ENCODE measurements around the gene TPGS1.

Gene TPGS1

DNA sequence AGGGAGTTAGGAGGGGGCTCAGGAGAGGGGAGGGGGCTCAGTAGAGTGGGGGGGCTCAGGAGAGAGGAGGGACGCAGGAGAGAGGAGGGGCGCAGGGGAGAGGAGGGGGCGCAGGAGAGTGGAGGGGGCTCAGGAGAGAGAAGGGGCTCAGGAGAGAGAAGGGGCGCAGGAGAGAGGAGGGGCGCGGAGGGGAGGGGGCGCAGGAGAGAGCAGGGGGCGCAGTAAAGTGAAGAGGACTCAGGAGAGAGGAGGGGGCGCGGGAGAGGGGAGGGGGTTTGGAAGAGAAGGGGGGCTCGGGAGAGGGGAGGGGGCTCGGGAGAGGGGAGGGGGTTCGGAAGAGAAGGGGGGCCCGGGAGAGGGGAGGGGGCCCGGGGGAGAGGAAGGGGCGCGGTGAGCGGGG, 10.3 kb upstream of the TPGS1 start:
- no peak for DNase-seq (ENCODE audit: low read depth)
- TF ChIP-seq, protein P1, sequence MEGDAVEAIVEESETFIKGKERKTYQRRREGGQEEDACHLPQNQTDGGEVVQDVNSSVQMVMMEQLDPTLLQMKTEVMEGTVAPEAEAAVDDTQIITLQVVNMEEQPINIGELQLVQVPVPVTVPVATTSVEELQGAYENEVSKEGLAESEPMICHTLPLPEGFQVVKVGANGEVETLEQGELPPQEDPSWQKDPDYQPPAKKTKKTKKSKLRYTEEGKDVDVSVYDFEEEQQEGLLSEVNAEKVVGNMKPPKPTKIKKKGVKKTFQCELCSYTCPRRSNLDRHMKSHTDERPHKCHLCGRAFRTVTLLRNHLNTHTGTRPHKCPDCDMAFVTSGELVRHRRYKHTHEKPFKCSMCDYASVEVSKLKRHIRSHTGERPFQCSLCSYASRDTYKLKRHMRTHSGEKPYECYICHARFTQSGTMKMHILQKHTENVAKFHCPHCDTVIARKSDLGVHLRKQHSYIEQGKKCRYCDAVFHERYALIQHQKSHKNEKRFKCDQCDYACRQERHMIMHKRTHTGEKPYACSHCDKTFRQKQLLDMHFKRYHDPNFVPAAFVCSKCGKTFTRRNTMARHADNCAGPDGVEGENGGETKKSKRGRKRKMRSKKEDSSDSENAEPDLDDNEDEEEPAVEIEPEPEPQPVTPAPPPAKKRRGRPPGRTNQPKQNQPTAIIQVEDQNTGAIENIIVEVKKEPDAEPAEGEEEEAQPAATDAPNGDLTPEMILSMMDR (IDR thresholded peaks at IDR 0.05; ENCODE audit: low read depth, low read length, missing control alignments) = no peak
- in situ Hi-C loops (cut with HindIII; ENCODE audit: low sequenced_read_pairs) = no loop called here
- no peak overlapping the region for H3K4me3 ChIP-seq (ENCODE audit: low read depth, low read length)

DNA sequence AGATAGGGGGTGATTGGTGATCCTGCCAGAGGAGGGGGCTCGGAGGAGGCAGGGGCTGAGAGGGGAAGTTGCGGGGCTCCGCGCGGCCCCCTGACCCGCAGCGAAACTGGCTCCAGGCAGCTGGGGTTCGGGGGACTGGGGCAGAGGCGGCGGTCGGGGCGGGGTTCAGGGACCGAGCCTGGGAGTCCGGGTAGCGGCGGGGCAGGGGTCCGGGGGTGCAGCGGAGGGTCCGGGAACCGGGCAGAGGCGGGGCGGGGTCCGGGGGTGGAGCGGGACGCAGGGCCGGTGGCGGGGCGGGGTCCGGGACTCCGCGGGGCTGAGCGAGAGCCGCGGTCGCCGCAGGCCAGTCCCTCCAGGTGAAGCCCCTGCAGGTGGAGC, 9.8 kb upstream of the TPGS1 start:
- in situ Hi-C loops (cut with HindIII; ENCODE audit: low sequenced_read_pairs) = no loop called here
- no peak overlapping the region for H3K4me3 ChIP-seq (ENCODE audit: low read depth, low read length)
- no peak for DNase-seq (ENCODE audit: low read depth)
- TF ChIP-seq, protein P1 (IDR thresholded peaks at IDR 0.05; ENCODE audit: low read depth, low read length, missing control alignments) = no peak

DNA sequence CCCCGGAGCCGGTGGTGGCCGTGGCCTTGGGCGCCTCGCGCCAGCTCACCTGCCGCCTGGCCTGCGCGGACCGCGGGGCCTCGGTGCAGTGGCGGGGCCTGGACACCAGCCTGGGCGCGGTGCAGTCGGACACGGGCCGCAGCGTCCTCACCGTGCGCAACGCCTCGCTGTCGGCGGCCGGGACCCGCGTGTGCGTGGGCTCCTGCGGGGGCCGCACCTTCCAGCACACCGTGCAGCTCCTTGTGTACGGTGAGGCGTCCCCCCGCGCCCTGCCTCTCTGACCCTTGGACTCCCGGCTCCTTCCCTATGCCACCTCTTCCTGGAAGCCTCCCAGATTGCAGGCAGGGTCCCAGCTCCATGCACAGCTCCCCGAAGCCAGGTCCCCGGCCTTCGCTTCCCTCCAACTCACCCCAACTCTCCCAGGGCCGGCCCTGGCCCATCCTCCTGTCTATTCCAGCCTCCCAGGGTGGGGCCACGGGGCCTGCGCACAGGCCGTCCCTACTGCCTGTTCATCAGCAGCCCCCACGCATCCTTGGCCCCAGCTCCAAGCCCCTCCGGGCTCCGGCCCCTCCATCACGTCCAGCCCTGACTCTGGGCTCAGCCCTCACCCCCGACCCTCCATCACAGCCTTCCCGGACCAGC, 9.3 kb upstream of the TPGS1 start:
- TF ChIP-seq, protein P1 (IDR thresholded peaks at IDR 0.05; ENCODE audit: low read depth, low read length, missing control alignments) = no peak
- in situ Hi-C loops (cut with HindIII; ENCODE audit: low sequenced_read_pairs) = no loop called here
- H3K4me3 ChIP-seq (ENCODE audit: low read depth, low read length) = no peak overlapping the region

DNA sequence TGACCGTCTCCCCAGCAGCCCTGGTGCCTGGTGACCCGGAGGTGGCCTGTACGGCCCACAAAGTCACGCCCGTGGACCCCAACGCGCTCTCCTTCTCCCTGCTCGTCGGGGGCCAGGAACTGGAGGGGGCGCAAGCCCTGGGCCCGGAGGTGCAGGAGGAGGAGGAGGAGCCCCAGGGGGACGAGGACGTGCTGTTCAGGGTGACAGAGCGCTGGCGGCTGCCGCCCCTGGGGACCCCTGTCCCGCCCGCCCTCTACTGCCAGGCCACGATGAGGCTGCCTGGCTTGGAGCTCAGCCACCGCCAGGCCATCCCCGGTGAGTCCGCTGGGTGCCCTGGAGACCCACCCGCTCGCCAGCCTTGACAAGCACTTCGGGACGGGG, 8.8 kb upstream of the TPGS1 start:
- in situ Hi-C loops (cut with HindIII; ENCODE audit: low sequenced_read_pairs) = no loop called here
- TF ChIP-seq, protein P1 (IDR thresholded peaks at IDR 0.05; ENCODE audit: low read depth, low read length, missing control alignments) = no peak
- no peak overlapping the region for H3K4me3 ChIP-seq (ENCODE audit: low read depth, low read length)
- DNase-seq (ENCODE audit: low read depth) = no peak

More for the DNA sequence above, 9.3 kb upstream of the TPGS1 start:
- no peak for DNase-seq (ENCODE audit: low read depth)

DNA sequence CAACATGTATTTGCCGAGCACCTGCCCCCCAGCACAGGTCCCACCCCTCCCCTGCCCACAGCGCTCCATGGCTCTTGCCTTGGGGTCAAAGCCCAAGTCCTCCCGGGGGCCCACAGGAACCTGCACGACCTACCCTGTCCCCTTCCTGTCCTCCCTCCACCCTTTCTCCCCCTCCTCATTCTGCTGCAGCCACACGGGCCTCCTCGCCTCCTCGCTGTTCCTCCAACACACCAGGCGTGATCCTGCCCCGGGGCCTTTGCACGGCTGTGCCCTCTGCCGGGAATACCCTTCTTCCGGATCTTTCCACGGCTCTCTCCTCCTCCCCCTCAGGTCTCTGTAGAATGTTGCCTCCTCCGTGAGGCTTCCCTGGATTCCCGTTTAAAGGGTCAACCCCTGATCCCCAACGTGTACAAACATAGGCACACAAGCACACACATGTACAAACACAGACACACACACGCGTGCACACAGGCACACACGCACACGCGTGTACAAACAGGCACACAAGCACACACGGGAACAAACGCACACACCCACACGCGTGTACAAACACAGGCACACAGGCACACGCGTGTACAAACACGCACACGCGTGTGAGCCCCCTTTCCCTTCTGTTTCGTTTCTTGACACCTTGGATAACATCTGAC, 8.2 kb upstream of the TPGS1 start:
- TF ChIP-seq, protein P1 (IDR thresholded peaks at IDR 0.05; ENCODE audit: low read depth, low read length, missing control alignments) = no peak
- in situ Hi-C loops (cut with HindIII; ENCODE audit: low sequenced_read_pairs) = no loop called here
- DNase-seq (ENCODE audit: low read depth) = no peak
- H3K4me3 ChIP-seq (ENCODE audit: low read depth, low read length) = no peak overlapping the region

DNA sequence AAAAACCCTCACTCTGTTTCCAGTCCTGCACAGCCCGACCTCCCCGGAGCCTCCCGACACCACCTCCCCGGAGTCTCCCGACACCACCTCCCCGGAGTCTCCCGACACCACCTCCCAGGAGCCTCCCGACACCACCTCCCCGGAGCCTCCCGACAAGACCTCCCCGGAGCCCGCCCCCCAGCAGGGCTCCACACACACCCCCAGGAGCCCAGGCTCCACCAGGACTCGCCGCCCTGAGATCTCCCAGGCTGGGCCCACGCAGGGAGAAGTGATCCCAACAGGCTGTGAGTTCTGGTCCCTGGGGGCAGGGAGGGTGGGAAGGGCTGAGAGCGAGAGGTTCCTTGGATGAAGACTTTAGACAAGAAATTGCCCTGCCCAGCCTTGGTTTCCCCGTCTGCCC, 5.7 kb upstream of the TPGS1 start:
- DNase-seq (ENCODE audit: low read depth) = no peak
- TF ChIP-seq, protein P1 (IDR thresholded peaks at IDR 0.05; ENCODE audit: low read depth, low read length, missing control alignments) = no peak
- in situ Hi-C loops (cut with HindIII; ENCODE audit: low sequenced_read_pairs) = no loop called here
- no peak overlapping the region for H3K4me3 ChIP-seq (ENCODE audit: low read depth, low read length)

Data from astrocyte of the cerebellum (primary cell).